ENCODE measurements around the gene UMODL1.

- TF ChIP-seq CTCF (IDR thresholded peaks at IDR 0.05) = no peak
- TF ChIP-seq EP300 (IDR thresholded peaks at IDR 0.05) = no peak
These were observed 1.3 kb upstream of the UMODL1 start for GRCh38 chr21:42069843-42070242.

All from stomach (tissue), 4 donors.